Ascending aorta (tissue), 2 donors: Measurements from ENCODE around the gene DLG1. TPM values are rescaled to one million over a fixed set of nuclear protein-coding genes. Genes with fewer than 3 reads are reported as not detected.

ENCODE experiments used
- DNase-seq, 2 donors: peaks; one replicate each; pipeline ENCODE4 v3.0.0-alpha.2; 2019; ENCODE audit warnings: low spot score in 2 of 2
- H3K27ac ChIP-seq, 2 donors: fragments of 200-600 bp; sonication (generic); one replicate each; pipeline ENCODE4 v1.5.1; 2016 to 2017; ENCODE audit warnings: mild to moderate bottlenecking in 1 of 2
- H3K27me3 ChIP-seq: fragments of 200-600 bp; sonication (generic); one replicate; pipeline ENCODE4 v1.5.1; 2017
- H3K36me3 ChIP-seq, 2 donors: fragments of 200-600 bp; sonication (generic); one replicate each; pipeline ENCODE4 v1.5.1; 2016
- H3K4me1 ChIP-seq, 2 donors: fragments of 200-600 bp; sonication (generic); one replicate each; pipeline ENCODE4 v1.5.1; 2016 to 2017; ENCODE audit warnings: mild to moderate bottlenecking in 1 of 2
- H3K4me3 ChIP-seq, 2 donors: fragments of 200-600 bp; sonication (generic); one replicate each; pipeline ENCODE4 v1.5.1; 2016 to 2017; ENCODE audit warnings: mild to moderate bottlenecking in 1 of 2
- H3K9me3 ChIP-seq, 2 donors: fragments of 200-600 bp; sonication (generic); one replicate each; pipeline ENCODE4 v1.5.1; 2016
- intact Hi-C: fragments of 100-400 bp; cut with DNase I; formaldehyde crosslinking; loops from one replicate; pipeline ENCODE4 v1.15.1; 2023
- total RNA-seq: library from RNA; depleted of rRNA; stranded (reverse); fragments of >200 nt; gene quantifications from one replicate; pipeline ENCODE4 v1.1.0, GENCODE V29; 2016
- TF ChIP-seq, protein P1 (sequence below), 3 experiments: fragments of 200-600 bp in 2 of 3; fragments of 450-650 bp in 1 of 3; sonication (generic) in 2 of 3; IDR thresholded peaks; one replicate each; pipeline ENCODE4 v1.5.1; 2016 to 2019; ENCODE audit warnings: antibody characterized with exemption in 3 of 3, mild to moderate bottlenecking in 1 of 3, moderate library complexity in 1 of 3

DLG1 gene
- total RNA-seq, 1 donor from 2014 or later = 31.0 TPM

- intact Hi-C loops = no loop called here
Measured at GRCh38 chr3:197317250-197317963, 19.0 kb upstream of the DLG1 start.

DNA sequence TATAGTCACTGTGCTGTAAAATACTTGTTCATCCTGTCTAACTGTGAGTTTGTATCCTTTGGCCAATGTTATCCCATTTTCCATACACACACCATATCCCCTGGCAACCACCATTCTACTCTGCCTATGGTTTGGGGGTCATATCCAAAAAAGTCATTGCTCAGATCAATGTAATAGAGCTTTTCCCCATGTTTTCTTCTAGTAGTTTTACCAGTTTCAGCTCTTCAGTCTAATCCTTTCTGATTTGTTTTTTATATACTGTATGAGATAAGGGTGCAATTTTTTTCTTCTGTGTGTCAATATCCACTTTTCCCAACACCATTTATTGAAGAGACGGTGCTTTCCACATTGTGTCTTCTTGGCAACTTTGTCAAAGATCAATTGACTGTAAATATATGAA, 14.0 kb upstream of the DLG1 start:
- TF ChIP-seq, protein P1, sequence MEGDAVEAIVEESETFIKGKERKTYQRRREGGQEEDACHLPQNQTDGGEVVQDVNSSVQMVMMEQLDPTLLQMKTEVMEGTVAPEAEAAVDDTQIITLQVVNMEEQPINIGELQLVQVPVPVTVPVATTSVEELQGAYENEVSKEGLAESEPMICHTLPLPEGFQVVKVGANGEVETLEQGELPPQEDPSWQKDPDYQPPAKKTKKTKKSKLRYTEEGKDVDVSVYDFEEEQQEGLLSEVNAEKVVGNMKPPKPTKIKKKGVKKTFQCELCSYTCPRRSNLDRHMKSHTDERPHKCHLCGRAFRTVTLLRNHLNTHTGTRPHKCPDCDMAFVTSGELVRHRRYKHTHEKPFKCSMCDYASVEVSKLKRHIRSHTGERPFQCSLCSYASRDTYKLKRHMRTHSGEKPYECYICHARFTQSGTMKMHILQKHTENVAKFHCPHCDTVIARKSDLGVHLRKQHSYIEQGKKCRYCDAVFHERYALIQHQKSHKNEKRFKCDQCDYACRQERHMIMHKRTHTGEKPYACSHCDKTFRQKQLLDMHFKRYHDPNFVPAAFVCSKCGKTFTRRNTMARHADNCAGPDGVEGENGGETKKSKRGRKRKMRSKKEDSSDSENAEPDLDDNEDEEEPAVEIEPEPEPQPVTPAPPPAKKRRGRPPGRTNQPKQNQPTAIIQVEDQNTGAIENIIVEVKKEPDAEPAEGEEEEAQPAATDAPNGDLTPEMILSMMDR (IDR thresholded peaks at IDR 0.05) = no peak
- peaks cover 2 to 24% of the 10 kb centered on the region in 2 donors for H3K4me1 ChIP-seq
- no peaks in the 10 kb centered on the region for H3K27me3 ChIP-seq
- H3K9me3 ChIP-seq = no peaks in the 10 kb centered on the region
- intact Hi-C loops = no loop called here
- H3K27ac ChIP-seq = no peak overlapping the region
- DNase-seq = no peak
- no peak overlapping the region for H3K4me3 ChIP-seq
- no peaks in the 10 kb centered on the region for H3K36me3 ChIP-seq

More at GRCh38 chr3:197317250-197317963, 19.0 kb upstream of the DLG1 start:
- TF ChIP-seq, protein P1 (IDR thresholded peaks at IDR 0.05) = no peak
- Histone ChIP-seq H3K9me3 (no peaks in the 10 kb centered on the region), H3K36me3 (no peaks in the 10 kb centered on the region), H3K27me3 (no peaks in the 10 kb centered on the region), H3K4me3 (no peak overlapping the region), H3K4me1 (peaks cover 0 to 7% of the 10 kb centered on the region in 2 donors), H3K27ac (peak overlapping the region in 1 of 2 donors; percentile 31)
- no peak for DNase-seq

DNA sequence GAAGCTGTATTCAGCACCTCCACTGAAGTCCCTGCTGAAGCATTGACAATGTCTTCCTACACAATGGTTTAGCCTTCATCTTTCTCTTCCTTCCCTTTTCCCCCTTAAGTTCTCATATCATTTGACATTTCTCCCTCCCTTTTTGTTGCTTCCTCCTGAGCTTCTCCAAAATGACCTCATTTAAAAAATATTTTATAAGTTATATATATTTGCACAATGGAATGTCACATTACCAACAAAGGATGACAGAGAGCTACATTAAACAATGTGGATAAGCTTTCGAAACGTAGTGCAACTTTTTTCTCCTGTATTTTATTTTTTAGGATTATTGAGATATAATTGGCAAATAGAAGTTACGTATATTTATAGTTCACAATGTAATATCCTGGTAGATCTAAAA, 13.2 kb upstream of the DLG1 start:
- TF ChIP-seq, protein P1 (IDR thresholded peaks at IDR 0.05) = no peak

DNA sequence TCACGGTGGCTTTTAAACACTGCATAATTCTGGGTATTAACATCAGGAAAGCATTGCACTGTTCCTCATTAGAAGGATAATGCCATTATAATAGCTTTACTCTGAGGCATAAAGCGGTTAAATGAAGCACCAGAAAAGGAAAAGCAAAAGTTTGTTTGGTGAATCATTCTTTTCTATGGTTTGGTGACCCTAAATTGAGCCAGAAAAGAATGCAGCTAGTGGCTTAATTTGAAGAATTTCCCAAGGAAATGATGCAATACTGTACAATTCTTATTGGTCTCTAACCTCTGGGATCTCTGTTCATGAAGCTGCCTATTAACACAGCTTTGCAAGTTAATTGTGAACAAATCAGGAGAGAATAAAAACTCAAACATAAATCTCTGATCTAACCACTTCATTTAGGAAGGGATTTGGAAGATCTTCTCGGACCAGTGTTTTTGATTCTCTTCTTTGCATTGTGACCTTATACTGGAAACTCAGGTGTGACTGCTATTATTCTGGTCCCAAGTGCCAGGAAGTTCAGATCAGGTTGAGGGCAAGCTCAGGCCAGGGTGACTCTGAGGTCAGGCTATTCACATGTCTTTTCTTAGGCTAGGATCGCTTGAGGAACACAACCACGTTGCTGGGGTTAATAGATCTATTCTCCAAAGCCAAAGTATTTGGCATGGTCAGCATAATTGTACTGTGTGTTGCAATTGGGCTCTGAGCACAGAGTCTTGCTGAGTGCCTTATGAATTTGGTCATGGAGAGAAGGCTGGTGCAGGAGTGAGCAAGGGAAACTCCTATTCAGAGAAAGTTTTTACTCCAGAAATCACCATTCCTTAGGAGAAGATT, 11.3 kb upstream of the DLG1 start:
- Histone ChIP-seq H3K4me1 (peaks cover 2 to 30% of the 10 kb centered on the region in 2 donors), H3K9me3 (no peaks in the 10 kb centered on the region), H3K4me3 (no peak overlapping the region), H3K27me3 (no peaks in the 10 kb centered on the region), H3K36me3 (no peaks in the 10 kb centered on the region), H3K27ac (peak overlapping the region; percentile 18 to 22)
- no peak for DNase-seq
- intact Hi-C loops = no loop called here
- TF ChIP-seq, protein P1 (IDR thresholded peaks at IDR 0.05) = no peak

More for the DNA sequence above, 13.2 kb upstream of the DLG1 start:
- intact Hi-C loops = no loop called here
- H3K27ac ChIP-seq = no peak overlapping the region
- H3K4me3 ChIP-seq = no peak overlapping the region
- no peak for DNase-seq
- no peaks in the 10 kb centered on the region for H3K27me3 ChIP-seq
- H3K36me3 ChIP-seq = no peaks in the 10 kb centered on the region
- no peaks in the 10 kb centered on the region for H3K9me3 ChIP-seq
- peaks cover 2 to 22% of the 10 kb centered on the region in 2 donors for H3K4me1 ChIP-seq

DNA sequence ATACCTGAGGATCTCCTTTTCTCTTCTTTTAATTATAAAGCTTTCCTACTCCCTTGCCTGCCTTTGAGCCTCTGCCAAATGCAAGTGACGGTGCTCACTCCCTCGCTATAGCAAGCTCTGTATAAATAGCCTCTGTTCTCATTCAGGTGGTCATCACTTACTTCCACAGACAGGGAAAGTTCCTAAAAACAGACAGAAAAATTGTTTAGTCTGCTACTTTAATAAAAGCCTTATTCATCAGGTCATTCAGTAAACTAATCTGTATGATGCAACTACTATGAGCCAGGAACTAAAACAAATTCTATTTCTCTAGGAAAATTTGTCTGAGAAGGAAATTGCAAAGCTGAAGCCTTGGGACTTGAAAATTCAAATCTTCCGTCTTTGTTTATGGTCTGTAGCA, 10.2 kb upstream of the DLG1 start:
- DNase-seq = no peak
- intact Hi-C loops = no loop called here

More for the DNA sequence above, 10.2 kb upstream of the DLG1 start:
- Histone ChIP-seq H3K27ac (no peak overlapping the region), H3K4me1 (peaks cover 2 to 30% of the 10 kb centered on the region in 2 donors), H3K4me3 (peak overlapping the region in 1 of 2 donors; percentile 4), H3K36me3 (no peaks in the 10 kb centered on the region), H3K27me3 (no peaks in the 10 kb centered on the region), H3K9me3 (no peaks in the 10 kb centered on the region)
- TF ChIP-seq, protein P1 (IDR thresholded peaks at IDR 0.05) = no peak
